ENCODE results near the gene NID1. TPM values are rescaled to one million over a fixed set of nuclear protein-coding genes. Genes with fewer than 3 reads are reported as not detected.

NID1 gene
- total and polyA plus RNA-seq, 9 of the 15 experiments (the other 6 are each of a cell fraction or from before 2014, with no cell fraction given) = 0.22 TPM; not detected in 8

DNA sequence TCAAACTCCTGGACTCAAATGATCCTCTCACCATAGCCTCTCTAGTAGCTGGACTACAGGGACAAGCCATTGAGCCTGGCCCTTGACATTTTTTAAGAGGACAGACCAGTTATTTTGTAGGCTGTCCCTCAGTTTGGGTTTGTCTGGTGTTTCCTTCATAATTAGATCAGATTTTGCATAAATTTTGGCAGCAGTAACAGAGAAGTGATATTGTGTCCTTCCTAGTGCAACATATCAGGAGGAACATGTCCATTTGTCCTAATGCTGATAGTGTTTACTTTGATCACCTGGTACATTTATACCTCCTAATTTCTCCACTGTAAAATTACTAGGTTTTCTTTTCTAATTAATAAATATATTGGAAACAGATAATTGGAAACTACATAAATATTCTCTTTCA, 5.9 kb upstream of the NID1 start:
- no TSS peak for BruUV-seq (replicated peaks)
- ChIA-PET POLR2A (no interaction called here), CTCF (ENCODE audit: low intra/inter-chr PET ratio) (no interaction called here)
- H3K9me3 ChIP-seq (replicated peaks; ENCODE audit: control insufficient read depth, insufficient read depth, low read depth, low read length) = no peaks in the 10 kb centered on the region
- H3K4me2 ChIP-seq (ENCODE audit: insufficient read depth, low read length) = no peak overlapping the region
- H3K27me3 ChIP-seq (ENCODE audit: control insufficient read depth in 2 of 2, insufficient read depth in 2 of 2, low read length in 2 of 2) = peaks cover 34 to 43% of the 10 kb centered on the region in 2 experiments
- no peaks in the 10 kb centered on the region for H3K79me2 ChIP-seq (ENCODE audit: control insufficient read depth, insufficient read depth, low read length)
- H4K20me1 ChIP-seq (replicated peaks; ENCODE audit: control insufficient read depth, insufficient read depth, low read length) = no peaks in the 10 kb centered on the region
- H3K9ac ChIP-seq (ENCODE audit: insufficient read depth in 1 of 2, low read depth in 2 of 2, low read length in 2 of 2) = no peak overlapping the region
- ATAC-seq (no peak), FAIRE-seq (no peak), DNase-seq (ENCODE audit: extremely low read depth in 1 of 4, low spot score in 3 of 4) (no peak)
- no peaks in the 10 kb centered on the region for H3K4me1 ChIP-seq (replicated peaks in 1 of 2; ENCODE audit: control insufficient read depth in 2 of 2, insufficient read depth in 2 of 2, low read length in 2 of 2)
- no peak overlapping the region for H2AFZ ChIP-seq (ENCODE audit: low read depth, low read length)
- H3K27ac ChIP-seq (ENCODE audit: extremely low read depth, low read depth, low read length) = no peak overlapping the region
- in situ Hi-C loops (cut with MboI) (no loop called here), intact Hi-C loops (cut with micrococcal nuclease) (no loop called here)
- H3K9me1 ChIP-seq (ENCODE audit: control insufficient read depth, insufficient read depth, low read length) = no peaks in the 10 kb centered on the region
- no peak overlapping the region for H3K4me3 ChIP-seq
- no peak for TF ChIP-seq HSF4 (CRISPR knock-in tag; IDR thresholded peaks at IDR 0.05; ENCODE audit: borderline replicate concordance)
- TF ChIP-seq SMC3 (conservative IDR thresholded peaks at IDR 0.05; ENCODE audit: insufficient read depth, low read depth, low read length) = no peak
- no peak for TF ChIP-seq LCOR (CRISPR knock-in tag; IDR thresholded peaks at IDR 0.05)
- TF ChIP-seq, protein P1, sequence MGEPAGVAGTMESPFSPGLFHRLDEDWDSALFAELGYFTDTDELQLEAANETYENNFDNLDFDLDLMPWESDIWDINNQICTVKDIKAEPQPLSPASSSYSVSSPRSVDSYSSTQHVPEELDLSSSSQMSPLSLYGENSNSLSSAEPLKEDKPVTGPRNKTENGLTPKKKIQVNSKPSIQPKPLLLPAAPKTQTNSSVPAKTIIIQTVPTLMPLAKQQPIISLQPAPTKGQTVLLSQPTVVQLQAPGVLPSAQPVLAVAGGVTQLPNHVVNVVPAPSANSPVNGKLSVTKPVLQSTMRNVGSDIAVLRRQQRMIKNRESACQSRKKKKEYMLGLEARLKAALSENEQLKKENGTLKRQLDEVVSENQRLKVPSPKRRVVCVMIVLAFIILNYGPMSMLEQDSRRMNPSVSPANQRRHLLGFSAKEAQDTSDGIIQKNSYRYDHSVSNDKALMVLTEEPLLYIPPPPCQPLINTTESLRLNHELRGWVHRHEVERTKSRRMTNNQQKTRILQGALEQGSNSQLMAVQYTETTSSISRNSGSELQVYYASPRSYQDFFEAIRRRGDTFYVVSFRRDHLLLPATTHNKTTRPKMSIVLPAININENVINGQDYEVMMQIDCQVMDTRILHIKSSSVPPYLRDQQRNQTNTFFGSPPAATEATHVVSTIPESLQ (CRISPR knock-in tag; IDR thresholded peaks at IDR 0.05) = no peak
- no peak for TF ChIP-seq MBD2 (IDR thresholded peaks at IDR 0.05; ENCODE audit: borderline replicate concordance, low read depth)
- TF ChIP-seq, protein P2, sequence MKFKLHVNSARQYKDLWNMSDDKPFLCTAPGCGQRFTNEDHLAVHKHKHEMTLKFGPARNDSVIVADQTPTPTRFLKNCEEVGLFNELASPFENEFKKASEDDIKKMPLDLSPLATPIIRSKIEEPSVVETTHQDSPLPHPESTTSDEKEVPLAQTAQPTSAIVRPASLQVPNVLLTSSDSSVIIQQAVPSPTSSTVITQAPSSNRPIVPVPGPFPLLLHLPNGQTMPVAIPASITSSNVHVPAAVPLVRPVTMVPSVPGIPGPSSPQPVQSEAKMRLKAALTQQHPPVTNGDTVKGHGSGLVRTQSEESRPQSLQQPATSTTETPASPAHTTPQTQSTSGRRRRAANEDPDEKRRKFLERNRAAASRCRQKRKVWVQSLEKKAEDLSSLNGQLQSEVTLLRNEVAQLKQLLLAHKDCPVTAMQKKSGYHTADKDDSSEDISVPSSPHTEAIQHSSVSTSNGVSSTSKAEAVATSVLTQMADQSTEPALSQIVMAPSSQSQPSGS (CRISPR knock-in tag; IDR thresholded peaks at IDR 0.05) = no peak
- no peak for TF ChIP-seq EWSR1 (IDR thresholded peaks at IDR 0.05; ENCODE audit: borderline replicate concordance, low read depth, partially characterized antibody)
- no peaks in the 10 kb centered on the region for H3K36me3 ChIP-seq (ENCODE audit: control insufficient read depth, insufficient read depth, low read length)

Data from K562 (cell line).